ENCODE results near the gene FAM170B. TPM values are rescaled to one million over a fixed set of nuclear protein-coding genes. Genes with fewer than 3 reads are reported as not detected.

The FAM170B gene
- total and polyA plus RNA-seq, 8 donors = not detected

GRCh38 chr10:49153115-49153514 lies 19.3 kb upstream of the FAM170B start:
- peaks cover 0 to 4% (median 3%) of the 10 kb centered on the region in 4 donors for H3K9me3 ChIP-seq
- H3K4me1 ChIP-seq = no peaks in the 10 kb centered on the region
- H3K36me3 ChIP-seq = no peaks in the 10 kb centered on the region
- H3K4me3 ChIP-seq = no peak overlapping the region
- no peak for DNase-seq
- no peak overlapping the region for H3K27ac ChIP-seq
- peaks cover 0 to 7% (median 0%) of the 10 kb centered on the region in 3 donors for H3K27me3 ChIP-seq
- WGBS, 5 donors = 40 to 80% (median 79%) methylated on average over 4 of the region's 4 CpGs
- intact Hi-C loops (cut with DNase I; ENCODE audit: low total_unique reads) = no loop called here
- TF ChIP-seq CTCF (IDR thresholded peaks at IDR 0.05) = no peak
- TF ChIP-seq EP300 (IDR thresholded peaks at IDR 0.05) = no peak
- no peak for TF ChIP-seq POLR2AphosphoS5 (IDR thresholded peaks at IDR 0.05)
- no peak for TF ChIP-seq POLR2A (IDR thresholded peaks at IDR 0.05)

- WGBS, 5 donors = 69 to 86% (median 78%) methylated on average over 4 of the region's 4 CpGs
- H3K36me3 ChIP-seq = no peaks in the 10 kb centered on the region
- H3K4me1 ChIP-seq = no peaks in the 10 kb centered on the region
- H3K9me3 ChIP-seq = peaks cover 0 to 8% (median 6%) of the 10 kb centered on the region in 4 donors
- DNase-seq = no peak
- no peak overlapping the region for H3K27ac ChIP-seq
- H3K4me3 ChIP-seq = no peak overlapping the region
- intact Hi-C loops (cut with DNase I; ENCODE audit: low total_unique reads) = no loop called here
- H3K27me3 ChIP-seq = peaks cover 0 to 7% (median 0%) of the 10 kb centered on the region in 3 donors
- TF ChIP-seq POLR2AphosphoS5 (IDR thresholded peaks at IDR 0.05) = no peak
- TF ChIP-seq CTCF (IDR thresholded peaks at IDR 0.05) = no peak
- no peak for TF ChIP-seq EP300 (IDR thresholded peaks at IDR 0.05)
- TF ChIP-seq POLR2A (IDR thresholded peaks at IDR 0.05) = no peak
These were observed 18.8 kb upstream of the FAM170B start for GRCh38 chr10:49152663-49153062.

GRCh38 chr10:49152037-49152436 lies 18.2 kb upstream of the FAM170B start:
- no peak overlapping the region for H3K27ac ChIP-seq
- no peaks in the 10 kb centered on the region for H3K4me1 ChIP-seq
- TF ChIP-seq CTCF (IDR thresholded peaks at IDR 0.05) (no peak), POLR2A (IDR thresholded peaks at IDR 0.05) (no peak), POLR2AphosphoS5 (IDR thresholded peaks at IDR 0.05) (no peak), EP300 (IDR thresholded peaks at IDR 0.05) (no peak)
- no peaks in the 10 kb centered on the region for H3K36me3 ChIP-seq
- intact Hi-C loops (cut with DNase I; ENCODE audit: low total_unique reads) = no loop called here
- no peak overlapping the region for H3K4me3 ChIP-seq
- WGBS, 5 donors = 78 to 95% (median 88%) methylated on average over 4 of the region's 4 CpGs
- H3K27me3 ChIP-seq = peaks cover 0 to 7% (median 0%) of the 10 kb centered on the region in 3 donors
- H3K9me3 ChIP-seq = peaks cover 0 to 15% (median 9%) of the 10 kb centered on the region in 4 donors
- DNase-seq = no peak

- intact Hi-C loops (cut with DNase I; ENCODE audit: low total_unique reads) = no loop called here
- 63 to 77% (median 76%) methylated on average over 1 of the region's 1 CpG for WGBS, 5 donors
- no peak for DNase-seq
These were observed 17.7 kb upstream of the FAM170B start for GRCh38 chr10:49151481-49151880.

More at GRCh38 chr10:49151481-49151880, 17.7 kb upstream of the FAM170B start:
- no peak overlapping the region for H3K4me3 ChIP-seq
- no peak overlapping the region for H3K27ac ChIP-seq
- peaks cover 0 to 7% (median 0%) of the 10 kb centered on the region in 3 donors for H3K27me3 ChIP-seq
- H3K4me1 ChIP-seq = no peaks in the 10 kb centered on the region
- TF ChIP-seq CTCF (IDR thresholded peaks at IDR 0.05) (no peak), EP300 (IDR thresholded peaks at IDR 0.05) (no peak), POLR2A (IDR thresholded peaks at IDR 0.05) (no peak), POLR2AphosphoS5 (IDR thresholded peaks at IDR 0.05) (no peak)
- H3K9me3 ChIP-seq = peaks cover 0 to 18% (median 9%) of the 10 kb centered on the region in 4 donors
- H3K36me3 ChIP-seq = no peaks in the 10 kb centered on the region
